ENCODE data around the gene ADARB2.
"Not testable (repeated sequence)": the region's sequence is repeated elsewhere in the genome, so short reads cannot be mapped to it uniquely, and the experiment has no call there.

Gene ADARB2

GRCh38 chr10:1367938-1368841 lies 369.1 kb downstream of the ADARB2 start:
- DNase-seq (ENCODE audit: low read depth) = no peak

DNA sequence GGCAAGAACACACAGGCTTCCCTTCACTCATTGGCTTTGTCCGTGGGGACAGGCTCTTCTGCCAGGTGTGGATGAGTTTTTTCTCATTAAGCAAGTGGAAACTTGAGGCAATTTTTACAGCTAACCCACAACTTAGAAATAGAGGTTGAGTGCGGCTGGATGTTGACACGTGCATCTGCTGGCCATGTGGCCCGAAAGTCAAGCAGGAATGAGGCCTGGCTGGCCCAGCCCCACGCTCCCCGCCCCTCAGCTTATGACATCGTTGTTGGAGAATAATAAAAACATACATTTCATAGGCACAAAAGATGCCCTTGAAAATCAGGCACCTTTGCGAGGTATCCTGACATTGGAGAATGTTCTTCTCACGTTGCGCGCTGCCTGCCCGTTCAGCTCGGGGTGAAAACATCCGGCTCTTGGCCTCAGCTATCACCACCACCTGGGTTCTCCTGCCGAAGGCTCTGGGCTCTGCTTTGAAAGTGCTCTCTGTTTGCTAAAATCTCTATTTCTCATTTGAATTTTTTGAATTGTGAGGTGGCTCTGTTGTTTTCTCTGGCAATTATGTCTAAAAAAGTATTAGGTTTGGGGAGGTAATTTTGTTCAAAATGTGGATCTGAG lies 370.4 kb downstream of the ADARB2 start:
- no peak for DNase-seq (ENCODE audit: low read depth)

GRCh38 chr10:1366322-1366691 lies 371.0 kb downstream of the ADARB2 start:
- no peak for DNase-seq (ENCODE audit: low read depth)

DNA sequence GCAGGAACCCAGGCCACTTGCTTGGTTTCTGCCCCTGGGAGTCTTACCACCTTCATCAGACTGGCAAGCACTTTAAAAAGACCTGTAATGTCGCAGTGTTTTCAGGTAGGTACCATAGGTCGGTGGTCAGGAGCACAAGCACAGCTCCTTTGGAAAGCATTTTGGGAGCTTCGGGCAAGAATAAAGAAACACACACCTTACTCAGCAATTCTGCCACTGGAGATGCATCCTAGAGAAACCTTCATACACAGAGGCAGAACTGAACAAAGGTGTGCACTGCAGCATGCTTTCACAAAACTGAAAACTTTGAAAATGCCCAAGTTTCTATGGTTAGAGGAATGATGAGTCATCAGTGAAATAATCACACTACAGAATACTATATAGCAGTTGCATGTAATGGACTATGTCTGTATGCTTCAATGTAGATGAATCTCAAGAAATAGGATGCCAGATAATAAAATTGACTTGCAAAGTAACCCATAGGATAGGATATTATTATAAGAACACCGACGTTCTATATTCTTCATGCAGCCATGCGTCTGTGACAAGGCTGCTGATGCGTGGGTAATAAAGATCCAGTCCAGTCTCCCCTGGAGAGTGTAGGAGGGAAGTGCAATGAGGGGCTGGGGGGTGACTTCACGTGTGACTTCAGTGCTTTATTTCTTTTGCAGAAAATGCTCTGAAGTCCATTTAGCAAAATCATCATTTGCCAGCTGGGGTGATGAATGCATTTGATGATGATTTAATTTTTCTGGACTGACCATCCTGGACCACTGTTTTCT lies 371.6 kb downstream of the ADARB2 start:
- no peak for DNase-seq (ENCODE audit: low read depth)

DNA sequence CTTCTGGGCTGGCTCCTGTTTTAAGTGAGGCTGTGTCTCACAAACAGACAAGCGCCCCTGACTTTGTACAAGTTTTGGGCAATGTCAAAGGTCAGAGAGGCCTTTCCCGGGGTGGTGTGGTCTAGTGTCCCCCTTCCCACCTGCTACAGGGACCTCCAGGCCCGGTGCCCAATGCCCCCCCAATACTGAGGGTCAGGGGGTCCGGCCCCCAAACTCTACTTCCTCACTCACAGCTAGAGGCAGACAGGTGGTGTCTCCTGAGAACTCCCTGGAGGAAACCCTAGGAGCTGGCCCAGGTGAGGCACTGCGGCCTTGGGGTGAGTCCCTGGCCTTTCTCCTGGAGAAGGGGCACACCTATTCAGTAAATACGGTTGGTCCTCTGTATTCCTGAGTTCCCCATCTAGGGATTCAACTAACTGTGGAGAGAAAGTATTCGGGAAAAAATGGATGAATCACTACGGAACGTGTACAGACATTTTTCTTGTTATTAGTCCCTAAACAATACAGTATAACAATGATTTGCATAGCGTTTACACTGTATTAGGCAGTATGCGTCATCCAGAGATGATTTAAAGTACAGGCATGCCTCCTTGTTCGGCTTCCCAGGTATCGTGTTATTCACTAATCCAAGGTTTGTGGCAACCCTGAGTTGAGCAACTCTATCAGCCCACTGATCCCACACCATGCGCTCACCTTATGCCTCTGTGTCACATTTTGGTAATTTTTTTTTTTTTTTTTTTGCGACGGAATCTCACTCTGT lies 373.0 kb downstream of the ADARB2 start:
- DNase-seq (ENCODE audit: low read depth) = no peak

- DNase-seq (ENCODE audit: low read depth) = no peak
Observed at GRCh38 chr10:1363446-1364121, 373.7 kb downstream of the ADARB2 start.

GRCh38 chr10:1362589-1363445 lies 374.5 kb downstream of the ADARB2 start:
- no peak for DNase-seq (ENCODE audit: low read depth)

GRCh38 chr10:1361411-1362105 lies 375.8 kb downstream of the ADARB2 start:
- no peak for DNase-seq (ENCODE audit: low read depth)

GRCh38 chr10:1360558-1361164 lies 376.7 kb downstream of the ADARB2 start:
- DNase-seq (ENCODE audit: low read depth) = no peak

DNA sequence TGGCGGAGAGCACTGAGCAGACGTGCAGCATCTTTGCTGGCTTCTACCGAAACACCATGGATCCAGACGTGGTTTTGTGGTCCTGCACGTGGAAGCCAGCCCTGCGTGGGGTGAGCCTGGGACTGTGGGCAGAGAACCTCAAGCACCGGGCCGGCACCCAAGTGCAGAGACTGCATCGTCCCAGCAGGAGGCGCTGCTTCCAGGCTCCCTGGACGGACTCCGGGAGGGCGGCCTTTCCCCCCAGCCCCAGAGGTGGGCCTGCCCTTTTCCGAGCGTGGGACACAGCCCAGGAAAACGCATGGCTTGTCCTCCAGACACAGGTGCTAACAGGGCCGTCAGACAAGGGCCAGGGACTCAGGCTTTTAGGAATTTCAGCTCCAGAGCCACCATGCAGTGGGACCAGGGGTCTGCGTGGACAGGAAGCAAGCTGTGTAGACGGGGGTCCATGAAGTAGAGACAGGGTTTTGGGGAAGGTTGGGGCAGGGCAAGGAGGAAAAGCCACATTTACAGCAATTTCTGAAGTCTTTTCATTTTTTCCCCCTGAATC lies 377.2 kb downstream of the ADARB2 start:
- no peak for DNase-seq (ENCODE audit: low read depth)

DNA sequence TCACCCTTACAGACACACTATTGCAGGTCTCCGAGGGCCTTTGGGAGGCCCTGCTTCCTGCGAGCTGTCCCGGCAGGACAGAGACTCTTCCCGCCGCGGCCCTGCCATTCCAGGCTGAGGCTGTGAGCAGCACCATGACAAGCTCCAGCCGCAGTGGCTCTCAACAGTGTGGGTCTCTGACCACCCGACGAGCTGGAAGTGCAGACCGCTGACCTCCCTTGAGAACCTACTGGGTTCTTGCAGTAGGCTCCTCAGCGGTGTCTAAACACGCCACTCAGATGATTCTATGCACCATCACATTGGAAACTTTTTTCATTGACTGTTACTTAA lies 377.7 kb downstream of the ADARB2 start:
- no peak for DNase-seq (ENCODE audit: low read depth)

DNA sequence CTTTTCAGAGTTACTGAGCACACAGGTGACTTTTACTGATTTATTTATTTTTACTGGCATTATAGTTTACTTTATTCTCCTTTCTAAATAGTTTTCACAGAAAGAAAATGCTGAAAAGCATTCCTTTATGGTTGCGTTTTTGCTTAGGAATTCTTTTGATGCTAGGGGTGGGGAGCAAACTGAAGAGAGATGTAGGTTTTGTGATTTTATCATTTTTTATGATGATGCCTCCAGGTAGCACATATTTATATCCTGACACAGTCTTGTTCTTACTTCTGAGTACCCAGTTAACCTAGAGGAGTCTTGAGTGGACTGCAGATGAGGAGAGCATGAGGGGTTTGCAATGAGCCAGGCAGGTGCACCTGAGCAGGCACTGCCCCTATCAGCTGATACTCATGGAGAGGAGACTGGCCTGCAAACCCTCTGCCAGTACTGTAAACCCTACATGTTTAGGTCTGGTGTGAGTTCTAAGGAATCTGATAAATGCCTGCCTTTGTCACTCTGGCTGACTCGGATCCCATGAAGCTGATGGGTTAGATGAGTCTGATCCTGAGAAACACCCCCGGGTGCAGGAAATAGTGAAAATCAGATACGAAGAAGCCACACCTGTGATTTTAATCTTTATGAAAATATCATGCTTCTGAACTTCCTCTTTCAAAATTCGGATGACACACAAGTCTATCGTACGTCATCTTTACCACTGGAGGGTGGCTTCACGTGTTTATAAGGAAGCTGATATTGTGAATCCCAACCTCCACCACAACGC lies 378.3 kb downstream of the ADARB2 start:
- DNase-seq (ENCODE audit: low read depth) = no peak

- DNase-seq (ENCODE audit: low read depth) = no peak
Observed at GRCh38 chr10:1358147-1358546, 379.2 kb downstream of the ADARB2 start.

DNA sequence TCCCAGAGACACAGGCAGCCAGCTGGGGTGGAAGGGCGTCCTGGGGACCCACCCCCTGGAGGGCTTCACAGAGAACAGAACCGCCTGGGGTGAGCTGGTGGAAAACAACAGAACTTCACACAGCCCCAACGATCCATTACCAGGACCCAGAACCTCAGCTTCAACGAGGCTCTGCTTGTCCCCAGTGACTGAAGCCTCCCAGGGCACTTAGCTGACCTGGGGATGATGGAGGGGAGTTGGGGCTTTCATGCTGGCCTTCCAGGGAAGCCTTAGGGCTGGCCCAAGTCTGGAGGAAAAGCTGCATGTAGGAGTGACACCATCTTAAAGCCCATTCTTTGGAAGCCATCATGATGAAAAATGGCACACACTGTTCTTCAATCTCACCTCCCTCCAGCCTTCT lies 381.0 kb downstream of the ADARB2 start:
- DNase-seq (ENCODE audit: low read depth) = no peak

- no peak for DNase-seq (ENCODE audit: low read depth)
Observed at GRCh38 chr10:1354809-1355710, 382.3 kb downstream of the ADARB2 start.

GRCh38 chr10:1352296-1352695 lies 385.0 kb downstream of the ADARB2 start:
- not testable (repeated sequence) for DNase-seq (ENCODE audit: low read depth)

- no peak for DNase-seq (ENCODE audit: low read depth)
Observed at GRCh38 chr10:1348773-1349050, 388.6 kb downstream of the ADARB2 start.

Measured in activated gamma-delta T cell treated with anti-CD3 and anti-CD28 coated beads, Interleukin-2, amount 50 U/mL, for 16 hours (primary cell).